Left kidney (tissue), 2 donors: ENCODE data around the gene ASXL1. TPM values are rescaled to one million over a fixed set of nuclear protein-coding genes. Genes with fewer than 3 reads are reported as not detected.
"Not testable (repeated sequence)": the region's sequence is repeated elsewhere in the genome, so short reads cannot be mapped to it uniquely, and the experiment has no call there.

ENCODE experiments used
- DNase-seq: peaks from one replicate; pipeline ENCODE4 v3.0.0-alpha.2; 2013
- polyA plus RNA-seq: library from polyadenylated mRNA; unstranded; fragments of 120-200 nt; gene quantifications from one replicate; pipeline ENCODE4 v1.2.1, GENCODE V29; 2013; ENCODE audit not compliant: insufficient read length

Gene ASXL1
- polyA plus RNA-seq, 1 donor, result 80.9 TPM

- no peak for DNase-seq
Measured at GRCh38 chr20:32333988-32334885, 23.9 kb upstream of the ASXL1 start.

GRCh38 chr20:32336918-32337347, 21.2 kb upstream of the ASXL1 start:
- DNase-seq, result no peak

- DNase-seq, result no peak
Measured at GRCh38 chr20:32337937-32338661, 20.0 kb upstream of the ASXL1 start.

GRCh38 chr20:32338665-32339064, 19.5 kb upstream of the ASXL1 start:
- DNase-seq, result no peak

GRCh38 chr20:32339116-32339515, 19.0 kb upstream of the ASXL1 start:
- no peak for DNase-seq

- not testable (repeated sequence) for DNase-seq
Measured at GRCh38 chr20:32341053-32341452, 17.1 kb upstream of the ASXL1 start.

- DNase-seq, result no peak
Measured at GRCh38 chr20:32343439-32343838, 14.7 kb upstream of the ASXL1 start.

GRCh38 chr20:32344835-32345506, 13.2 kb upstream of the ASXL1 start:
- no peak for DNase-seq

- no peak for DNase-seq
Measured at GRCh38 chr20:32348207-32348606, 9.9 kb upstream of the ASXL1 start.

GRCh38 chr20:32350421-32350820, 7.7 kb upstream of the ASXL1 start:
- DNase-seq, result no peak

GRCh38 chr20:32352121-32352720, 5.9 kb upstream of the ASXL1 start:
- DNase-seq, result no peak

- DNase-seq, result no peak
Measured at GRCh38 chr20:32353848-32354496, 4.2 kb upstream of the ASXL1 start.

- no peak for DNase-seq
Measured at GRCh38 chr20:32354592-32355416, 3.3 kb upstream of the ASXL1 start.

GRCh38 chr20:32355417-32355841, 2.7 kb upstream of the ASXL1 start:
- no peak for DNase-seq

GRCh38 chr20:32355907-32356621, 2.1 kb upstream of the ASXL1 start:
- not testable (repeated sequence) for DNase-seq

GRCh38 chr20:32356622-32357374, 1.3 kb upstream of the ASXL1 start:
- no peak for DNase-seq

- DNase-seq, result no peak
Measured at GRCh38 chr20:32357375-32357868, 709 bp upstream of the ASXL1 start.

- no peak for DNase-seq
Measured at GRCh38 chr20:32358632-32358882, 426 bp downstream of the ASXL1 start.

GRCh38 chr20:32358883-32359632, 927 bp downstream of the ASXL1 start:
- peak; percentile 77 for DNase-seq
